HG03521 (cell line): ENCODE measurements around the gene PRRC1.

Source experiments
- ATAC-seq: cut with Tn5 transposase; IDR thresholded peaks from one replicate; pipeline ENCODE4 v1.9.1; 2021; ENCODE audit warnings: mild to moderate bottlenecking, moderate library complexity; ENCODE audit not compliant: unreplicated experiment

PRRC1 gene

DNA sequence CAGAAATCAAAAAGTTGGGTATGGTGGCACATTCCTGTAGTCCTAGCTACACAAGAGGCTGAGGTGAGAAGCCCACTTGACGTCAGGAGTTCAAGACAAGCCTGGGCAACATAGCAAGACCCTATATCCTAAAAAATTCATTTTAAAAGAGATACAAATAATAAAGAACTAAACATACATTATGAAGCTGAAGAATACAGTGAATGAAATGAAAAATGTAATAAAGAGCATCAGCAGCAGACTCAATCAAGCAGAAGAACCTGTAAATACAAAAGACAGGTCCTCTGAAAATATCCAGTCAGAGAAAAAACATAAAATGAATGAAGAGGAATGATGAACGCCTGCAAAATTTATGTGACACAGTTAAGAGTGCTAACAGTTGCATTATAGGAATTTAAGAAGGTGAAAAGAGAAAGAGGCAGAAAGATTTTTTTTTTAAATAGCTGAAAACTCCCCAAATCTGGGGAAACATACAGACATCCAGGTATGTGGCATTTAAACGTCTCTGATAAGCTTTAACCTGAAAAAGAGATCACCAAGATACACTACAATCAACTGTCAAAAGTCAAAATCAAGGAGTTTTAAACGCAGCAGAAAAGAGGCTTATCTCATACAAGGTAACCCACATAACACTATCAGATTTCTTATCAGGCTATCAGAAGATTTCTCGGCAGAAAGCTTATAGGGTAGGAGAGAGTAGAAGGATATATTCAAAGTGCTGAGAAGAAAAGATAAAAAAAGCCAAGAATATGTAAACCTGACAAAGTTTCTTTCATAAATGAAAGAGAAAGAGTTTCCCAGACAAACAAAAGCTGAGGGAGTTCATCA is 57.6 kb downstream of the PRRC1 start:
- no peak for ATAC-seq

DNA sequence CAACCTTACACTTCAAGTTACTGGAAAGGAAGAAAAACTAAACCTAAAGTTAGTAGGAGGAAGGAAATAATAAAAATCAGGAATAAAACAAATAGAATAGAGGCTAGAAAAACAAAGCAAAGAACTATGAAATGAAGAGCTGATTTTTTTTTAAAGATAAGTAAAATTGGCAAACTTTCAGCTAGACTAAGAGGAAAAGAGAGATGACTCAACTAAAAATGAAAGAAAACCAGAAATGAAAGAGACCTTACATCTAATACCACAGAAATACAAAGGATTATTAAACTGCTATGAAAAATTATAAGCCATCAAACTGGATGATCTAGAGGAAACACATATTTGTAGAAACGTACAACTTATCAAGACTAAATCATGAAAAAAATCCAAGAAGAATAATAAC is 60.0 kb downstream of the PRRC1 start:
- no peak for ATAC-seq

DNA sequence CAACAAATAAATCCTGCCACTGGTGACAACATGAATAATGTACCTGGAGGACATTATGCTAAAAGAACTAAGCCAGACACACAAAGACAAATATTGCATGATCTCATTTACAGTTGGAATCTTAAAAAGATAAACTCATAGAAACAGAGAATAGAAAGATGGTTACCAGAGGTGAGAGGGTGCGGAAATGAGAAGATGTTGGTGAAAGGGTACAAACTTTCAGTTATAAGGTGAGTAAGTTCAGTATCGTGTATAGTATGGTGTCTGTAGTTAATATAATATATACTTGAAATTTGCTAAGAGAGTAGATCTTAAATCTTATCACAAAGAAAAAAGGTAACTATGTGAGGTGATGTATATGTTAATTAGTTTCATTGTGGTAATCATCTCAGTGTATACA is 63.3 kb downstream of the PRRC1 start:
- ATAC-seq: no peak

- ATAC-seq: no peak
Measured at GRCh38 chr5:127581450-127581849, 64.0 kb downstream of the PRRC1 start.

- ATAC-seq: no peak
Measured at GRCh38 chr5:127582773-127583370, 65.4 kb downstream of the PRRC1 start.

- no peak for ATAC-seq
Measured at GRCh38 chr5:127583866-127584265, 66.4 kb downstream of the PRRC1 start.

- ATAC-seq: peak; percentile 24
Measured at GRCh38 chr5:127585661-127586060, 68.2 kb downstream of the PRRC1 start.

GRCh38 chr5:127586066-127586770 is 68.8 kb downstream of the PRRC1 start:
- peak; percentile 71 for ATAC-seq

DNA sequence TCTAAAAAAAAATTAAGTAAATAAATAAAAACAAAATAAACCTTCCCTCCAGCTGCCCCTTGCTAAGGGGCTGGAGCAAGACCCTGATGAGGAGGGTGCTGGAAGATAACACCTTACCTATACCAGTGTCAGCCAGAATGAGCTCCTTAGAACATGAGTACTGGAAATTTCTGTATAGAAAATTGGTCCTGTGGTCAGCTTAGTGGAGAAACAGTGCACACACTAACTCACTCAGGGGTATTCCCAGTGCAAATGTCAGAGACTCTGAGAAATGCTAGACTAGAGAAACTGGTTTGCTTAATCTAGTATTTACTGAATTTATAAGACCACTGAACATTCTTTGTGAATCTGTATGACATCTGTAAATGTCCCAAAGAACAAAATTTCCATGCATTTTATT is 69.4 kb downstream of the PRRC1 start:
- peak; percentile 21 for ATAC-seq

DNA sequence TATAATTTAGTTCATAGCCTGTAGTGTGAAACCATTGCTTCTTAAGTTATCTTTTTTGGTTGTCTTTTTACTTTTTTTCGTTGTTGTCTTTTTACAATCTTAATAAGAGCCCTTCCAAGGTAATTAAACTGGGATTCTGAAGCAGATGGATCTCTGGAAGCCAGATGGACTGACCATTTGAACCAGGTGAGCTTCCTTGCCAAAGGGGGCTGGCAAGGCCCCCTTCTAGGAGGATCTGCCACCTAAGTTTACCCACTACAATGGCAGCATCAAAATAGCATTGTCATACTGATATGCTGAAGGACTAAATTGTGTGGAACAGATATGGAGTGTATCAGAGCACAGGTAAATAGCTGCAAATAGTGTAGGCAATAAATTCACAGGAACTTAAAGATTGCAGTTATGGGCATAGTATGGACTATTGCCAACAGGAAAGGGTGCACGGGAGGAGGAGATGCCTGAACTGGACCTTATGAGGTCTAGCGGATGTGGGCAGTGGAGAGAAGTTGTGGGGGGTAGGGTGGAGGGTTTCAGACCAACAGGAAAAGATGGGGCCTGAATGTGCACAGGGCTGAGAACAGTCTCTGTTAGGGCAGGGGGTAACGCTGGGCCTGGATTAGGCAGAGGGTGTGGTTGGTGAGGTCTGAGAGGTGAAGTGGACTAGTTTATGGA is 69.9 kb downstream of the PRRC1 start:
- ATAC-seq: no peak

- ATAC-seq: no peak
Measured at GRCh38 chr5:127588368-127588767, 70.9 kb downstream of the PRRC1 start.

DNA sequence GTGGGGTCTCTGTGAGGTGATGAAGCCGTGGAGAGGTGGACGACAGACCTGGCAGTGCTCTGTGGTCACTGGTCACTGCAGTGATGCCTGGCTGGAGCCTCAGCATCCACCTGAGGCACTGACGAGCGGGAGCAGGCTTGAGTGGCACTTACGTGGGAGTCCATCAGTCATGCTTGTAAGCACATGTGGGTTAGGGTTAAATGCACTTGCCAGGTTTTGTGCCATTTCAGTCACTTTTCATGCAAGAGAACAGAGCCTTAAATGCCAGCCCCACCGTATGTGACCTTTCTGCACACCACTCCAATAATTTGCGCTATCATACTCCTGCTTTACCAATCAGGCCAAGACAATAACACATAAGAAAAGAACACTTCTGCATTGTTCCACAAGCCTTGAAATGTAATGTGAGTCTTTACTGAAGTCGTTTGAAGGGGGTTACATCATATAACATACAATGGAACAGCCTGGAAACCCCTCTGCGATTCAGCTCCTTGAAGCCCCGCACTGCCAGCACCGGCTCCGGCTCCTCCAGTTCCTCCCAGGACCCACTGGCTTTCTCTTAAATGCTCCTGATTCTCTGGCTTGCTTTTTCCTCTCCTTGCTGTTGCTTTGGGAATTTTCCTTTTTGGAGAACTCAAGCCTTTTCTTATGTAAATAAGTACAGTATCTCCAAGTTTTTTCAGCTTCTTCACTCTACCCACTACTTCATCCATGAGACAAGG is 72.0 kb downstream of the PRRC1 start:
- ATAC-seq: no peak

DNA sequence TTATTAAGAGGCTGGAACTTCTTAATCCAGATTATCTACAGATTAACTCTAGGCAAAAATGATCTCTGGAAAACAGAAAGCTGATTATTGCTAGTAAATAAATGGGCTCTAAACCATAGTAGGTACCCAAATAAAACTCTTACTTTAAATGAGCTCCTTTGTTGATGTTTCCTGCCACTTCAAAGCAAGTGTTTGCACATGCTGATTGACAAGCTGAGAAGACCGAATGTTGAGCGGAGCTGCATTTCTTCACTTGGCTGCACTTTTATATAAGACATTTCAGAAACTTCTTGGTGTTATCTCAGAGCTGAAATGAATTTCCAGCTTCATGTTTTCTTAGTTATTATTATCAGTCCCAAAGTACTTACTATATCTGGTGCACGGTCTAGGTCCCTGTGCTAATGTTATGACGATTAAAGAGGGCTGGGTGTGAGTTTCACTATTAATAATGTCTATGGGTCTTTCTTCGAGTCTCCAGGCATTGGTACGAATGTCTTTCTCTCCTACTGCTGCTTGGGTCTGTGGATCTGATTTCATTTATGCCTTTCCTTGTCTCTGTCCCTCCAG is 72.8 kb downstream of the PRRC1 start:
- ATAC-seq: peak; percentile 31

DNA sequence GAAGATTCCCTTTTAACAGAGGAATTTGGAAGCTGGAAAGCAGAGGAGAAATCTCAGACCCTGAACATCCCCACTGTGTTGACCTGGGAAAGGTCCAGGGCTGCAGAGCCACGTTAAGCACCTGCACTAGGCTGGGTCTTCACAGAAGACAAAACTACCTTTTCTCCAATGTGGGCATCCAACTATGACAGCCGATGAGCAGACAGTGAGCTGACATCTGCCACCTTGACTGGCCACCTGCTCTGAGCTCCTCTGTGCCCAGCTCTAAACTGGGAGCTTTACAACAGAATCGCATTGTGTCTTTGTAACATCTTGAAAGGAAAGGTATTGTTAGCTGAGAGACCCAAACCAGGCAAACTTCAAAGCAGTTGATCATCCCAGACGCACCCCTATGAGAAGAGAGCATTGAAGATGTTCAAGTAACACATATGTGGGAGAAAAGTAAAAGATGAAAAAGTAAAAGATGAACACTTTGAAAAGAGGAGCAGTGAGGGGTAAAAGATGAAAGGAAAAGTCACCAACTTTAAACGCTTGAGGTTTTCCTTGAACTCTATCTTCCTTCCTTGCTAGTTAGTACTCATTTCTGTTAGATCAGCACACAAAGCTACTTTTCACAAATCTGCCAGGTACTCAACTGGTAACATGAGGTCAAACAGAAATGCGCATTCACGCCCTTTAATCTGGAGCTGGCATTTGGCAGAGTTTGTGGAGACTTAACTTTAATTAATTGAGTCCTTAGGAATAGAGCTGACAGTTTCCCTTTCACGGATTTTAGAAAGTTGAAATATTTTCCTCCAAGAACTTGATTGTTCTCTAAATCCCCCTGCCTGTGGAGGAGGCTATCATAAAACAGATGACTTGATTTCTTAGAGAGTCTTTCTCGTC is 78.3 kb downstream of the PRRC1 start:
- no peak for ATAC-seq

- no peak for ATAC-seq
Measured at GRCh38 chr5:127596501-127596900, 79.1 kb downstream of the PRRC1 start.

GRCh38 chr5:127599320-127599719 is 81.9 kb downstream of the PRRC1 start:
- ATAC-seq: no peak

GRCh38 chr5:127599847-127600246 is 82.4 kb downstream of the PRRC1 start:
- no peak for ATAC-seq

- no peak for ATAC-seq
Measured at GRCh38 chr5:127601111-127601510, 83.7 kb downstream of the PRRC1 start.

GRCh38 chr5:127601601-127602000 is 84.2 kb downstream of the PRRC1 start:
- ATAC-seq: no peak
